GM11168 (cell line): Measurements from ENCODE around the gene PRDX4.

Experiments used
- in situ Hi-C: fragments of 300-500 bp; cut with MboI; formaldehyde crosslinking; loops from one replicate; pipeline ENCODE4 v1.12.0; 2022; ENCODE audit warnings: low sequenced_read_pairs; ENCODE audit not compliant: unreplicated experiment

Gene PRDX4

GRCh38 chrX:23668335-23668734 is 1.0 kb downstream of the PRDX4 start:
- in situ Hi-C loops = no loop called here

GRCh38 chrX:23670528-23670927 is 3.2 kb downstream of the PRDX4 start:
- in situ Hi-C loops = no loop called here

- in situ Hi-C loops = no loop called here
These were observed 5.8 kb downstream of the PRDX4 start for GRCh38 chrX:23673108-23673507.

GRCh38 chrX:23676486-23676885 is 9.2 kb downstream of the PRDX4 start:
- in situ Hi-C loops = loop anchor here (25.0 kb wide), 1 partner anchor 336 kb away; no protein-coding TSS in a partner anchor

- in situ Hi-C loops = loop anchor here (5.0 to 25.0 kb wide), 2 partner anchors 210 to 320 kb away; no protein-coding TSS in a partner anchor
These were observed 24.9 kb downstream of the PRDX4 start for GRCh38 chrX:23692166-23692565.

- in situ Hi-C loops = loop anchor here (5.0 to 25.0 kb wide), 2 partner anchors 208 to 318 kb away; no protein-coding TSS in a partner anchor
These were observed 27.3 kb downstream of the PRDX4 start for GRCh38 chrX:23694606-23695005.

GRCh38 chrX:23699636-23700194 is 32.4 kb downstream of the PRDX4 start:
- in situ Hi-C loops = loop anchor here (25.0 kb wide), 1 partner anchor 313 kb away; no protein-coding TSS in a partner anchor

- in situ Hi-C loops = no loop called here
These were observed 37.4 kb downstream of the PRDX4 start for GRCh38 chrX:23704673-23705206.

GRCh38 chrX:23705235-23705634 is 37.9 kb downstream of the PRDX4 start:
- in situ Hi-C loops = no loop called here

GRCh38 chrX:23720117-23720677 is 52.9 kb downstream of the PRDX4 start:
- in situ Hi-C loops = no loop called here

- in situ Hi-C loops = no loop called here
These were observed 58.9 kb downstream of the PRDX4 start for GRCh38 chrX:23726191-23726590.

- in situ Hi-C loops = no loop called here
These were observed 59.9 kb downstream of the PRDX4 start for GRCh38 chrX:23727206-23727605.

- in situ Hi-C loops = no loop called here
These were observed 61.9 kb downstream of the PRDX4 start for GRCh38 chrX:23729214-23729613.

- in situ Hi-C loops = no loop called here
These were observed 64.7 kb downstream of the PRDX4 start for GRCh38 chrX:23731951-23732350.

- in situ Hi-C loops = no loop called here
These were observed 65.4 kb downstream of the PRDX4 start for GRCh38 chrX:23732704-23733103.
